GM23338 (cell line): ENCODE measurements around the gene OR13A1. TPM values are rescaled to one million over a fixed set of nuclear protein-coding genes. Genes with fewer than 3 reads are reported as not detected.

Source experiments
- ATAC-seq: fragments of 200-7000 bp; cut with Tn5 transposase; 3 replicates; pipeline ENCODE4 v1.9.1; 2020
- DNase-seq: peaks from one replicate; pipeline ENCODE4 v3.0.0-alpha.2; 2015; ENCODE audit warnings: low spot score
- H2AFZ ChIP-seq: fragments of 200-600 bp; sonication (generic); 2 replicates; pipeline ENCODE4 v1.8.0; 2016; ENCODE audit warnings: antibody characterized with exemption, mild to moderate bottlenecking, moderate library complexity
- H3F3A ChIP-seq: fragments of 200-600 bp; sonication (generic); replicated peaks from 2 replicates; pipeline ENCODE4 v1.8.0; 2017; ENCODE audit warnings: antibody characterized with exemption, mixed run types, low read depth
- H3K27ac ChIP-seq: fragments of 200-600 bp; sonication (generic); 2 replicates; pipeline ENCODE4 v1.6.1; 2016; ENCODE audit warnings: low read depth
- H3K27me3 ChIP-seq: fragments of 200-600 bp; sonication (generic); 2 replicates; pipeline ENCODE4 v1.8.0; 2016; ENCODE audit warnings: mild to moderate bottlenecking, mixed run types, moderate library complexity; ENCODE audit not compliant: insufficient read depth
- H3K36me3 ChIP-seq: fragments of 200-600 bp; sonication (generic); 2 replicates; pipeline ENCODE4 v1.8.0; 2016; ENCODE audit warnings: mild to moderate bottlenecking; ENCODE audit not compliant: insufficient read depth
- H3K4me1 ChIP-seq: fragments of 200-600 bp; sonication (generic); 2 replicates; pipeline ENCODE4 v1.8.0; 2016; ENCODE audit warnings: mild to moderate bottlenecking, moderate library complexity; ENCODE audit not compliant: insufficient read depth
- H3K4me2 ChIP-seq: fragments of 200-600 bp; sonication (generic); 2 replicates; pipeline ENCODE4 v1.7.1; 2017; ENCODE audit warnings: mixed run types
- H3K4me3 ChIP-seq: fragments of 200-600 bp; sonication (generic); 2 replicates; pipeline ENCODE4 v1.6.1; 2016; ENCODE audit warnings: mixed run types
- H3K79me2 ChIP-seq: fragments of 200-600 bp; sonication (generic); replicated peaks from 2 replicates; pipeline ENCODE4 v1.8.0; 2017; ENCODE audit warnings: mild to moderate bottlenecking; ENCODE audit not compliant: insufficient read depth
- H3K9me2 ChIP-seq: fragments of 200-600 bp; sonication (generic); 2 replicates; pipeline ENCODE4 v1.8.0; 2017; ENCODE audit not compliant: insufficient read depth
- H4K20me1 ChIP-seq: fragments of 200-600 bp; sonication (generic); replicated peaks from 2 replicates; pipeline ENCODE4 v1.8.0; 2017; ENCODE audit warnings: mild to moderate bottlenecking; ENCODE audit not compliant: insufficient read depth
- H3K27ac Mint-ChIP-seq: 2 replicates; pipeline ENCODE4 v1.8.0; 2020; ENCODE audit warnings: inconsistent platforms, mild to moderate bottlenecking, moderate library complexity, mixed read lengths
- H3K27me3 Mint-ChIP-seq: 3 replicates; pipeline ENCODE4 v1.8.0; 2022; ENCODE audit warnings: low read depth, mild to moderate bottlenecking, moderate library complexity, mixed read lengths, inconsistent platforms; ENCODE audit not compliant: insufficient read depth, poor library complexity
- H3K36me3 Mint-ChIP-seq: 3 replicates; pipeline ENCODE4 v1.8.0; 2021; ENCODE audit warnings: low read depth, mild to moderate bottlenecking, inconsistent platforms, moderate library complexity, mixed read lengths
- H3K4me1 Mint-ChIP-seq: 3 replicates; pipeline ENCODE4 v1.8.0; 2020; ENCODE audit warnings: mild to moderate bottlenecking, inconsistent platforms, mixed read lengths
- H3K4me3 Mint-ChIP-seq: 3 replicates; pipeline ENCODE4 v1.8.0; 2021; ENCODE audit warnings: moderate library complexity, mild to moderate bottlenecking, inconsistent platforms, mixed read lengths
- H3K9me3 Mint-ChIP-seq: 3 replicates; pipeline ENCODE4 v1.8.0; 2020; ENCODE audit warnings: moderate library complexity, mild to moderate bottlenecking, inconsistent platforms, mixed read lengths
- CREB1 ChIP-seq: fragments of 250-450 bp; sonication (Bioruptor Pico); IDR thresholded peaks from 2 replicates; pipeline ENCODE4 v1.5.0; 2020; ENCODE audit warnings: low read depth, mild to moderate bottlenecking, moderate library complexity
- CTCF ChIP-seq, 2 experiments: fragments of 200-600 bp in 1 of 2; sonication (generic) in 1 of 2; conservative IDR thresholded peaks; 2 replicates each; pipeline versions ENCODE4 v1.5.1 to v1.6.1; 2016 to 2017; ENCODE audit warnings: antibody characterized with exemption in 2 of 2, low read depth in 2 of 2, mild to moderate bottlenecking in 2 of 2, moderate library complexity in 1 of 2
- EZH2 ChIP-seq: fragments of 200-600 bp; sonication (generic); IDR thresholded peaks from one replicate; pipeline ENCODE4 v1.8.0; 2017; ENCODE audit warnings: antibody characterized with exemption, mild to moderate bottlenecking, low read depth; ENCODE audit not compliant: unreplicated experiment
- EZH2phosphoT487 ChIP-seq: fragments of 200-600 bp; sonication (generic); IDR thresholded peaks from one replicate; pipeline ENCODE4 v1.8.1; 2018; ENCODE audit warnings: antibody characterized with exemption; ENCODE audit not compliant: unreplicated experiment
- JUNB ChIP-seq: IDR thresholded peaks from one replicate; pipeline ENCODE4 v1.6.1; 2016; ENCODE audit warnings: antibody characterized with exemption; ENCODE audit not compliant: unreplicated experiment
- NANOG ChIP-seq: IDR thresholded peaks from 2 replicates; pipeline ENCODE4 v1.6.1; 2016; ENCODE audit warnings: antibody characterized with exemption, borderline replicate concordance
- POLR2AphosphoS5 ChIP-seq: IDR thresholded peaks from 2 replicates; pipeline ENCODE4 v1.6.1; 2016; ENCODE audit warnings: antibody characterized with exemption, low read depth
- REST ChIP-seq: IDR thresholded peaks from one replicate; pipeline ENCODE4 v1.6.1; 2018; ENCODE audit warnings: antibody characterized with exemption; ENCODE audit not compliant: unreplicated experiment
- STAT1 ChIP-seq: IDR thresholded peaks from one replicate; pipeline ENCODE4 v1.6.1; 2016; ENCODE audit warnings: antibody characterized with exemption; ENCODE audit not compliant: unreplicated experiment
- ZNF114 ChIP-seq: fragments of 250-450 bp; sonication (Bioruptor Pico); IDR thresholded peaks from 2 replicates; pipeline ENCODE4 v1.5.0; 2020; ENCODE audit warnings: mild to moderate bottlenecking, moderate library complexity
- ZNF331 ChIP-seq: fragments of 250-450 bp; sonication (Bioruptor Pico); IDR thresholded peaks from 2 replicates; pipeline ENCODE4 v1.5.0; 2020; ENCODE audit warnings: low read depth, mild to moderate bottlenecking, moderate library complexity
- ZNF462 ChIP-seq: fragments of 250-450 bp; sonication (Bioruptor Pico); IDR thresholded peaks from 2 replicates; pipeline ENCODE4 v1.5.0; 2020; ENCODE audit warnings: mild to moderate bottlenecking, moderate library complexity
- polyA plus RNA-seq: library from polyadenylated mRNA; unstranded; fragments of >200 nt; fragmentation: Nextera tagmentation; extraction: Ambion mirVana; gene quantifications from 2 replicates; pipeline ENCODE4 v1.2.1, GENCODE V29; 2016
- total RNA-seq: library from RNA; depleted of rRNA; stranded (reverse); fragments of >200 nt; shearing (Covaris generic); gene quantifications from 2 replicates; pipeline ENCODE4 v1.2.3, GENCODE V29; 2014
- TF ChIP-seq, protein P1 (sequence below): IDR thresholded peaks from 2 replicates; pipeline ENCODE4 v1.6.1; 2016; ENCODE audit warnings: antibody characterized with exemption

The OR13A1 gene
- total and polyA plus RNA-seq, 2 experiments from 2014 or later, result 0.21 TPM; not detected in 1

- H3K27ac Mint-ChIP-seq, result no peak overlapping the region
- Histone ChIP-seq H3K27ac (no peak overlapping the region), H3K9me2 (no peaks in the 10 kb centered on the region), H4K20me1 (no peaks in the 10 kb centered on the region), H3F3A (no peaks in the 10 kb centered on the region), H2AFZ (no peak overlapping the region), H3K4me2 (no peak overlapping the region), H3K36me3 (no peaks in the 10 kb centered on the region), H3K27me3 (no peaks in the 10 kb centered on the region), H3K4me1 (no peaks in the 10 kb centered on the region), H3K4me3 (no peak overlapping the region), H3K79me2 (no peaks in the 10 kb centered on the region)
- H3K4me1 Mint-ChIP-seq, result peaks cover 3% of the 10 kb centered on the region; the same call in 1 of the 3 replicates
- no peaks in the 10 kb centered on the region for H3K27me3 Mint-ChIP-seq
- no peak for DNase-seq
- TF ChIP-seq ZNF114 (CRISPR knock-in tag) (no peak), JUNB (no peak), STAT1 (no peak), EZH2 (no peak), NANOG (no peak), EZH2phosphoT487 (no peak), CREB1 (CRISPR knock-in tag) (no peak), ZNF331 (no peak), ZNF462 (CRISPR knock-in tag) (no peak), POLR2AphosphoS5 (no peak), REST (no peak), CTCF (conservative IDR thresholded peaks at IDR 0.05; ENCODE audit: low read depth in 2 of 2) (no peak)
- TF ChIP-seq, protein P1, sequence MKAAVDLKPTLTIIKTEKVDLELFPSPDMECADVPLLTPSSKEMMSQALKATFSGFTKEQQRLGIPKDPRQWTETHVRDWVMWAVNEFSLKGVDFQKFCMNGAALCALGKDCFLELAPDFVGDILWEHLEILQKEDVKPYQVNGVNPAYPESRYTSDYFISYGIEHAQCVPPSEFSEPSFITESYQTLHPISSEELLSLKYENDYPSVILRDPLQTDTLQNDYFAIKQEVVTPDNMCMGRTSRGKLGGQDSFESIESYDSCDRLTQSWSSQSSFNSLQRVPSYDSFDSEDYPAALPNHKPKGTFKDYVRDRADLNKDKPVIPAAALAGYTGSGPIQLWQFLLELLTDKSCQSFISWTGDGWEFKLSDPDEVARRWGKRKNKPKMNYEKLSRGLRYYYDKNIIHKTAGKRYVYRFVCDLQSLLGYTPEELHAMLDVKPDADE, result no peak
- no peak for ATAC-seq
- no peak overlapping the region for H3K4me3 Mint-ChIP-seq
- H3K36me3 Mint-ChIP-seq, result no peaks in the 10 kb centered on the region
- H3K9me3 Mint-ChIP-seq, result peaks cover 34% of the 10 kb centered on the region
Measured at GRCh38 chr10:45274364-45274763, 41.0 kb downstream of the OR13A1 start.
